Measurements from ENCODE around the gene LAMA3. TPM values are rescaled to one million over a fixed set of nuclear protein-coding genes. Genes with fewer than 3 reads are reported as not detected.

LAMA3 gene
- total RNA-seq, 1 donor from 2014 or later, result 8.4 TPM

GRCh38 chr18:23945416-23946079, 256.3 kb downstream of the LAMA3 start:
- Histone ChIP-seq H3K9me3 (ENCODE audit: control insufficient read depth in 3 of 3, low read length in 3 of 3) (no peaks in the 10 kb centered on the region), H3K4me1 (ENCODE audit: control insufficient read depth in 3 of 3, insufficient read depth in 3 of 3, low read length in 3 of 3) (no peaks in the 10 kb centered on the region), H3K9ac (ENCODE audit: low read depth in 1 of 3, low read length in 3 of 3) (no peak overlapping the region), H3K27me3 (ENCODE audit: control insufficient read depth in 3 of 3, insufficient read depth in 3 of 3, low read length in 3 of 3) (no peaks in the 10 kb centered on the region), H3K27ac (ENCODE audit: low read depth, low read length) (no peak overlapping the region), H3K4me3 (ENCODE audit: low read length in 3 of 3) (no peak overlapping the region), H3K36me3 (ENCODE audit: control insufficient read depth in 3 of 3, insufficient read depth in 3 of 3, low read length in 3 of 3) (no peaks in the 10 kb centered on the region)

- Histone ChIP-seq H3K9ac (ENCODE audit: low read depth in 1 of 3, low read length in 3 of 3) (no peak overlapping the region), H3K4me3 (ENCODE audit: low read length in 3 of 3) (no peak overlapping the region), H3K27me3 (ENCODE audit: control insufficient read depth in 3 of 3, insufficient read depth in 3 of 3, low read length in 3 of 3) (no peaks in the 10 kb centered on the region), H3K36me3 (ENCODE audit: control insufficient read depth in 3 of 3, insufficient read depth in 3 of 3, low read length in 3 of 3) (no peaks in the 10 kb centered on the region), H3K27ac (ENCODE audit: low read depth, low read length) (no peak overlapping the region), H3K4me1 (ENCODE audit: control insufficient read depth in 3 of 3, insufficient read depth in 3 of 3, low read length in 3 of 3) (no peaks in the 10 kb centered on the region), H3K9me3 (ENCODE audit: control insufficient read depth in 3 of 3, low read length in 3 of 3) (no peaks in the 10 kb centered on the region)
Observed at GRCh38 chr18:23949863-23950262, 260.6 kb downstream of the LAMA3 start.

- no peak overlapping the region for H3K27ac ChIP-seq (ENCODE audit: low read depth, low read length)
- H3K4me1 ChIP-seq (ENCODE audit: control insufficient read depth in 3 of 3, insufficient read depth in 3 of 3, low read length in 3 of 3), result no peaks in the 10 kb centered on the region
- H3K27me3 ChIP-seq (ENCODE audit: control insufficient read depth in 3 of 3, insufficient read depth in 3 of 3, low read length in 3 of 3), result no peaks in the 10 kb centered on the region
- H3K9me3 ChIP-seq (ENCODE audit: control insufficient read depth in 3 of 3, low read length in 3 of 3), result no peaks in the 10 kb centered on the region
- peaks cover 0 to 2% (median 0%) of the 10 kb centered on the region in 3 donors for H3K36me3 ChIP-seq (ENCODE audit: control insufficient read depth in 3 of 3, insufficient read depth in 3 of 3, low read length in 3 of 3)
- H3K9ac ChIP-seq (ENCODE audit: low read depth in 1 of 3, low read length in 3 of 3), result no peak overlapping the region
- no peak overlapping the region for H3K4me3 ChIP-seq (ENCODE audit: low read length in 3 of 3)
Observed at GRCh38 chr18:23950644-23951043, 261.4 kb downstream of the LAMA3 start.

GRCh38 chr18:23951206-23951605, 262.0 kb downstream of the LAMA3 start:
- Histone ChIP-seq H3K27me3 (ENCODE audit: control insufficient read depth in 3 of 3, insufficient read depth in 3 of 3, low read length in 3 of 3) (no peaks in the 10 kb centered on the region), H3K4me3 (ENCODE audit: low read length in 3 of 3) (no peak overlapping the region), H3K4me1 (ENCODE audit: control insufficient read depth in 3 of 3, insufficient read depth in 3 of 3, low read length in 3 of 3) (no peaks in the 10 kb centered on the region), H3K9me3 (ENCODE audit: control insufficient read depth in 3 of 3, low read length in 3 of 3) (no peaks in the 10 kb centered on the region), H3K9ac (ENCODE audit: low read depth in 1 of 3, low read length in 3 of 3) (no peak overlapping the region), H3K27ac (ENCODE audit: low read depth, low read length) (no peak overlapping the region), H3K36me3 (ENCODE audit: control insufficient read depth in 3 of 3, insufficient read depth in 3 of 3, low read length in 3 of 3) (peaks cover 0 to 2% (median 0%) of the 10 kb centered on the region in 3 donors)

- H3K36me3 ChIP-seq (ENCODE audit: control insufficient read depth in 3 of 3, insufficient read depth in 3 of 3, low read length in 3 of 3), result peaks cover 0 to 2% (median 0%) of the 10 kb centered on the region in 3 donors
Observed at GRCh38 chr18:23953984-23954383, 264.7 kb downstream of the LAMA3 start.

GRCh38 chr18:23956483-23956882, 267.2 kb downstream of the LAMA3 start:
- no peak overlapping the region for H3K27ac ChIP-seq (ENCODE audit: low read depth, low read length)
- H3K27me3 ChIP-seq (ENCODE audit: control insufficient read depth in 3 of 3, insufficient read depth in 3 of 3, low read length in 3 of 3), result no peaks in the 10 kb centered on the region
- H3K4me3 ChIP-seq (ENCODE audit: low read length in 3 of 3), result no peak overlapping the region
- no peaks in the 10 kb centered on the region for H3K9me3 ChIP-seq (ENCODE audit: control insufficient read depth in 3 of 3, low read length in 3 of 3)
- H3K4me1 ChIP-seq (ENCODE audit: control insufficient read depth in 3 of 3, insufficient read depth in 3 of 3, low read length in 3 of 3), result no peaks in the 10 kb centered on the region
- H3K36me3 ChIP-seq (ENCODE audit: control insufficient read depth in 3 of 3, insufficient read depth in 3 of 3, low read length in 3 of 3), result peaks cover 0 to 2% (median 0%) of the 10 kb centered on the region in 3 donors
- no peak overlapping the region for H3K9ac ChIP-seq (ENCODE audit: low read depth in 1 of 3, low read length in 3 of 3)

More at GRCh38 chr18:23953984-23954383, 264.7 kb downstream of the LAMA3 start:
- H3K27me3 ChIP-seq (ENCODE audit: control insufficient read depth in 3 of 3, insufficient read depth in 3 of 3, low read length in 3 of 3), result no peaks in the 10 kb centered on the region
- H3K9me3 ChIP-seq (ENCODE audit: control insufficient read depth in 3 of 3, low read length in 3 of 3), result no peaks in the 10 kb centered on the region
- no peaks in the 10 kb centered on the region for H3K4me1 ChIP-seq (ENCODE audit: control insufficient read depth in 3 of 3, insufficient read depth in 3 of 3, low read length in 3 of 3)
- H3K27ac ChIP-seq (ENCODE audit: low read depth, low read length), result no peak overlapping the region
- H3K9ac ChIP-seq (ENCODE audit: low read depth in 1 of 3, low read length in 3 of 3), result no peak overlapping the region
- no peak overlapping the region for H3K4me3 ChIP-seq (ENCODE audit: low read length in 3 of 3)

- H3K36me3 ChIP-seq (ENCODE audit: control insufficient read depth in 3 of 3, insufficient read depth in 3 of 3, low read length in 3 of 3), result peaks cover 0 to 2% (median 0%) of the 10 kb centered on the region in 3 donors
- H3K4me3 ChIP-seq (ENCODE audit: low read length in 3 of 3), result no peak overlapping the region
- no peak overlapping the region for H3K27ac ChIP-seq (ENCODE audit: low read depth, low read length)
- H3K27me3 ChIP-seq (ENCODE audit: control insufficient read depth in 3 of 3, insufficient read depth in 3 of 3, low read length in 3 of 3), result no peaks in the 10 kb centered on the region
- no peaks in the 10 kb centered on the region for H3K9me3 ChIP-seq (ENCODE audit: control insufficient read depth in 3 of 3, low read length in 3 of 3)
- H3K4me1 ChIP-seq (ENCODE audit: control insufficient read depth in 3 of 3, insufficient read depth in 3 of 3, low read length in 3 of 3), result no peaks in the 10 kb centered on the region
- no peak overlapping the region for H3K9ac ChIP-seq (ENCODE audit: low read depth in 1 of 3, low read length in 3 of 3)
Observed at GRCh38 chr18:23958036-23958435, 268.8 kb downstream of the LAMA3 start.

GRCh38 chr18:23963443-23964165, 274.4 kb downstream of the LAMA3 start:
- no peaks in the 10 kb centered on the region for H3K9me3 ChIP-seq (ENCODE audit: control insufficient read depth in 3 of 3, low read length in 3 of 3)
- H3K4me1 ChIP-seq (ENCODE audit: control insufficient read depth in 3 of 3, insufficient read depth in 3 of 3, low read length in 3 of 3), result no peaks in the 10 kb centered on the region
- H3K36me3 ChIP-seq (ENCODE audit: control insufficient read depth in 3 of 3, insufficient read depth in 3 of 3, low read length in 3 of 3), result no peaks in the 10 kb centered on the region
- H3K9ac ChIP-seq (ENCODE audit: low read depth in 1 of 3, low read length in 3 of 3), result no peak overlapping the region
- peaks cover 0 to 4% (median 0%) of the 10 kb centered on the region in 3 donors for H3K27me3 ChIP-seq (ENCODE audit: control insufficient read depth in 3 of 3, insufficient read depth in 3 of 3, low read length in 3 of 3)
- no peak overlapping the region for H3K4me3 ChIP-seq (ENCODE audit: low read length in 3 of 3)
- no peak overlapping the region for H3K27ac ChIP-seq (ENCODE audit: low read depth, low read length)

- Histone ChIP-seq H3K27ac (ENCODE audit: low read depth, low read length) (no peak overlapping the region), H3K9me3 (ENCODE audit: control insufficient read depth in 3 of 3, low read length in 3 of 3) (no peaks in the 10 kb centered on the region)
Observed at GRCh38 chr18:23964282-23965238, 275.3 kb downstream of the LAMA3 start.

More at GRCh38 chr18:23964282-23965238, 275.3 kb downstream of the LAMA3 start:
- H3K4me1 ChIP-seq (ENCODE audit: control insufficient read depth in 3 of 3, insufficient read depth in 3 of 3, low read length in 3 of 3), result no peaks in the 10 kb centered on the region
- peaks cover 0 to 4% (median 0%) of the 10 kb centered on the region in 3 donors for H3K27me3 ChIP-seq (ENCODE audit: control insufficient read depth in 3 of 3, insufficient read depth in 3 of 3, low read length in 3 of 3)
- H3K4me3 ChIP-seq (ENCODE audit: low read length in 3 of 3), result no peak overlapping the region
- H3K36me3 ChIP-seq (ENCODE audit: control insufficient read depth in 3 of 3, insufficient read depth in 3 of 3, low read length in 3 of 3), result no peaks in the 10 kb centered on the region
- H3K9ac ChIP-seq (ENCODE audit: low read depth in 1 of 3, low read length in 3 of 3), result no peak overlapping the region

All from skeletal muscle tissue (tissue), 4 donors.